Measurements from ENCODE around the gene KCNIP1. TPM values are rescaled to one million over a fixed set of nuclear protein-coding genes. Genes with fewer than 3 reads are reported as not detected.

The KCNIP1 gene
- total RNA-seq, 3 donors from 2014 or later (not counting 1 experiment from before 2014, with no cell fraction given), result not detected

- H3K4me3 ChIP-seq (ENCODE audit: low read length), result no peak overlapping the region
- no peaks in the 10 kb centered on the region for H3K27me3 ChIP-seq (ENCODE audit: control insufficient read depth, insufficient read depth, low read length)
- DNase-seq (no peak), ATAC-seq (no peak)
- no peak overlapping the region for H3K27ac ChIP-seq (ENCODE audit: low read length)
- 9% methylated on average over 5 of the region's 7 CpGs for WGBS (ENCODE audit: insufficient coverage)
- H3K9me3 Mint-ChIP-seq, result no peaks in the 10 kb centered on the region
- no peak for TF ChIP-seq CTCF (IDR thresholded peaks at IDR 0.05)
- peaks cover 7 to 8% of the 10 kb centered on the region in 2 donors for H3K4me1 Mint-ChIP-seq
- H3K27me3 Mint-ChIP-seq (ENCODE audit: low read depth in 2 of 2), result no peaks in the 10 kb centered on the region
- H3K9me3 ChIP-seq (ENCODE audit: control insufficient read depth, insufficient read depth, low read length), result no peaks in the 10 kb centered on the region
- H3K36me3 ChIP-seq (ENCODE audit: control insufficient read depth, insufficient read depth, low read length), result no peaks in the 10 kb centered on the region
- no peaks in the 10 kb centered on the region for H3K36me3 Mint-ChIP-seq
- H3K27ac Mint-ChIP-seq, result no peak overlapping the region
- no peaks in the 10 kb centered on the region for H3K4me1 ChIP-seq (ENCODE audit: control insufficient read depth, insufficient read depth, low read length)
- intact Hi-C loops (cut with micrococcal nuclease), result no loop called here
- no peak overlapping the region for H3K4me3 Mint-ChIP-seq
Observed at GRCh38 chr5:170617533-170618490, 114.0 kb downstream of the KCNIP1 start.

- Histone ChIP-seq H3K27me3 (ENCODE audit: control insufficient read depth, insufficient read depth, low read length) (no peaks in the 10 kb centered on the region), H3K27ac (ENCODE audit: low read length) (no peak overlapping the region), H3K4me1 (ENCODE audit: control insufficient read depth, insufficient read depth, low read length) (no peaks in the 10 kb centered on the region), H3K36me3 (ENCODE audit: control insufficient read depth, insufficient read depth, low read length) (no peaks in the 10 kb centered on the region), H3K4me3 (ENCODE audit: low read length) (no peak overlapping the region), H3K9me3 (ENCODE audit: control insufficient read depth, insufficient read depth, low read length) (no peaks in the 10 kb centered on the region)
- TF ChIP-seq CTCF (IDR thresholded peaks at IDR 0.05), result no peak
- no peaks in the 10 kb centered on the region for H3K36me3 Mint-ChIP-seq
- ATAC-seq (no peak), DNase-seq (no peak)
- H3K4me1 Mint-ChIP-seq, result peaks cover 7 to 8% of the 10 kb centered on the region in 2 donors
- H3K27ac Mint-ChIP-seq, result no peak overlapping the region
- intact Hi-C loops (cut with micrococcal nuclease), result no loop called here
- no peak overlapping the region for H3K4me3 Mint-ChIP-seq
- H3K9me3 Mint-ChIP-seq, result no peaks in the 10 kb centered on the region
- peaks cover 6 to 8% of the 10 kb centered on the region in 2 donors for H3K27me3 Mint-ChIP-seq (ENCODE audit: low read depth in 2 of 2)
- WGBS (ENCODE audit: insufficient coverage), result no CpG with 5 or more reads among the region's 1 CpG
Observed at GRCh38 chr5:170619869-170620268, 116.0 kb downstream of the KCNIP1 start.

- Mint-ChIP-seq H3K27me3 (ENCODE audit: low read depth in 2 of 2) (peaks cover 6 to 11% of the 10 kb centered on the region in 2 donors), H3K4me3 (no peak overlapping the region), H3K9me3 (no peaks in the 10 kb centered on the region), H3K27ac (no peak overlapping the region), H3K36me3 (no peaks in the 10 kb centered on the region), H3K4me1 (peaks cover 2 to 3% of the 10 kb centered on the region in 2 donors)
- no peaks in the 10 kb centered on the region for H3K27me3 ChIP-seq (ENCODE audit: control insufficient read depth, insufficient read depth, low read length)
- no peaks in the 10 kb centered on the region for H3K4me1 ChIP-seq (ENCODE audit: control insufficient read depth, insufficient read depth, low read length)
- no peak for TF ChIP-seq CTCF (IDR thresholded peaks at IDR 0.05)
- DNase-seq, result no peak
- no peak overlapping the region for H3K4me3 ChIP-seq (ENCODE audit: low read length)
- H3K27ac ChIP-seq (ENCODE audit: low read length), result no peak overlapping the region
- H3K9me3 ChIP-seq (ENCODE audit: control insufficient read depth, insufficient read depth, low read length), result no peaks in the 10 kb centered on the region
- WGBS (ENCODE audit: insufficient coverage), result 94% methylated on average over 16 of the region's 16 CpGs
- no peaks in the 10 kb centered on the region for H3K36me3 ChIP-seq (ENCODE audit: control insufficient read depth, insufficient read depth, low read length)
- intact Hi-C loops (cut with micrococcal nuclease), result no loop called here
- no peak for ATAC-seq
Observed at GRCh38 chr5:170622933-170623332, 119.1 kb downstream of the KCNIP1 start.

All from natural killer cell (primary cell).